HG03575 (cell line): ENCODE data around the gene EXOC7.

ENCODE experiments used
- ATAC-seq: cut with Tn5 transposase; IDR thresholded peaks from one replicate; pipeline ENCODE4 v1.9.1; 2021; ENCODE audit not compliant: unreplicated experiment, insufficient number of reproducible peaks, low FRiP score; ENCODE audit errors: extremely low read depth

EXOC7 gene

DNA sequence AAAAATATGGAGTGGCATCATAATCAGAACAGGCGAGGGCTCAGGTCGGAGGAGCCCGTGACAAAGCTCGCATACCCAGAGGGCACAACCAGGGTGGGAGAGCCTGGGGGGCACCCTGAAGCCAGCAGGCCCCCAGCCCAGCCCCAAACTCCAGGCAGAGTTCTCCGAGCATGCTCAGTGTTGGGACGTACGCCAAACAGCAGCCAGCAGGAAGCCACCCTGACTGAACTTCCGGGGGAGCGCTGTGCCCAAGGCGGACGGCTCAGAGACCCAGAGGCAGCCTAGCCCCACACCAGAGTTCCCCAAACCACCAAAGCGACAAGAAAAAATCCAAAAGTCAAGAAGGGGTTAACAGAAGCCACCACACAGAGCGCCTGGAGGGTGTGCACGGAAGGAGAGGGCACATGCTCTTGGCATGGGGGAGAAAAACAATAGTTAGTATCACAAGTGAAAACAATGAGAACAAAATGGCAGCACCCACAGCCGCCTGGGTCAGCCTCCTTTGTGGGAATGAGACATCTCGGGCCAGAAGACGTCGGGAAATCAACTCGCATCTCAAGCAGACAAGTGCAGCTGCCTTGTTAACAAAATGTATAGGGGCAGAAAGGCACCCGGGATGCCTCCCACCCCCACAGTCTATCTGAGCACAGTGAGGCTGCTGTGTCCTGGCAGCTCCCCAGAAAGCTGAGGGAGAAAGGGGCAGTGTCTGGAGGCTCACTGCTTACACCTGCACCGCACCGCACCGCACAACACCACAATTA is 11.9 kb downstream of the EXOC7 start:
- no peak for ATAC-seq

- ATAC-seq = no peak
Observed at GRCh38 chr17:76090517-76091129, 13.0 kb downstream of the EXOC7 start.

- no peak for ATAC-seq
Observed at GRCh38 chr17:76089680-76090516, 13.7 kb downstream of the EXOC7 start.

GRCh38 chr17:76088868-76089576 is 14.6 kb downstream of the EXOC7 start:
- no peak for ATAC-seq

- no peak for ATAC-seq
Observed at GRCh38 chr17:76088041-76088867, 15.3 kb downstream of the EXOC7 start.

DNA sequence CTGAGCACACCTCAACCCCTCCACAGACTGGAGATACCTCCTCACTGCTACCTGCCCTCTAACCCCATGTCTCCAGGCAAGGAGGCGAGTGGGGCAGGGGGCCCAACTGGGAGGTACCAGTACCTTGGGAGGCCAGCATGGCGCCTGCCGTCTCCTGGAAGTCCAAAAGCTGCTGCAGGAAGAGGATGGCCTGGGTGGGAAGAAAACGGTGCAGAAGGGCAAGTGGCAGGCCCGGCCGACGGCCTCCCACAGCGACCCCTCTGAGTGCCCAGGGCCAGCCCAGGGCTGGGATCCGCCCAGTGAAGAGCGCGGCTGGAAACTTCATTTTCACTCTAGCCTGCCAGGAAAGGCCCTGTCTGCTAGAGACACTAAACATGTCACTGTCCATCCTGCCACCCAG is 16.1 kb downstream of the EXOC7 start:
- ATAC-seq = no peak

DNA sequence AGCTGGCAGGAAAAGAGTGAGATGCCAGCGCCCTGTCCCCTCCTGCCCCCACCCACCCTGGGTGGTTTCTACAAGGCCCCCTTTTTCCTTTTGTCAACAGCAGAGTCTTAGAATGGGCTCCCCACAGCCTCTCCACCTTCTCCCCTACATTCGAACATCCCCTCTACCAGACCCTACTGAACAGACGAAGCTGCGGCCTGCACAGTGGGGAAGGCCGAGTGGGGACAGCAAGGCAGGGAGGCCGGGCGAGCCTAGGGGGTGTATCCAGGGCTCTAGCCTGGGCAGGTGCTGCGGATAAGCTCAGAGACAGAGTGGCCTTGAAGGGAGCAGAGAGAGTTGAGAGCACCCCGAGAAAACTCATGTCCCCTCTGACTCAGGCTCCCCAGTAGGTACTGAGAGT is 17.2 kb downstream of the EXOC7 start:
- no peak for ATAC-seq

GRCh38 chr17:76085731-76086366 is 17.7 kb downstream of the EXOC7 start:
- ATAC-seq = no peak

DNA sequence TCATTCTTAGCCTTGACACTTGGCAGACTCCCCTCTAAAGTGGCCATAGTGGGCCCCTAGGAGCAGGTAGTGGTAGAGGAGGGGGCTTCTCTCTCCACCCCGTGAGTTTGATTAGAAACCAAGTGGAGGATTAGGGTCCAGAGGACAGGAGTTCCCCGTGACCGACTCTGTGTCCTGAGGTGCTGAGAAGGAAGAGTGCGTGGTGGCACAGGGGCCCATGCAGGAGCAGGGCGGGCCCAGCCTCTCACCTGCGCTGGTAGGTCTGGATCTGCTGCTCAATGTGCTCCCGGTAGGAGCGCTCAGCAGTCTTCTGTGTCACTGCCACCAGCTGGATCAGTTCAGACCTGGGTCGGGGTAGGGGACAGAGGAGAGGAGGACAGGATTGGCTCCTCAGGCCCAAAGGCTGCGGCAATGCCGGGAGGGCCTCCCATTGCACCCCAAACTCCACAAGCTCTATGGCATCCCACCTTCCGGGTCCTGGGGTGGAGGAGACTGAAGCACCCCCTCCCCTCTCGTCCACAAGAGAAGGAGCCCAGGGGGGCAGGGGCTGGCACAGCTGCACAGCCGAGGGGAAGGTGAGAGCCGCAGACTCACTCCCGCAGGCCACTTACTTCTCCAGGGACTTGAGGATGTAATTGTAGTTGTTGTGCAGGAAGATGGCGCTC is 18.4 kb downstream of the EXOC7 start:
- no peak for ATAC-seq

DNA sequence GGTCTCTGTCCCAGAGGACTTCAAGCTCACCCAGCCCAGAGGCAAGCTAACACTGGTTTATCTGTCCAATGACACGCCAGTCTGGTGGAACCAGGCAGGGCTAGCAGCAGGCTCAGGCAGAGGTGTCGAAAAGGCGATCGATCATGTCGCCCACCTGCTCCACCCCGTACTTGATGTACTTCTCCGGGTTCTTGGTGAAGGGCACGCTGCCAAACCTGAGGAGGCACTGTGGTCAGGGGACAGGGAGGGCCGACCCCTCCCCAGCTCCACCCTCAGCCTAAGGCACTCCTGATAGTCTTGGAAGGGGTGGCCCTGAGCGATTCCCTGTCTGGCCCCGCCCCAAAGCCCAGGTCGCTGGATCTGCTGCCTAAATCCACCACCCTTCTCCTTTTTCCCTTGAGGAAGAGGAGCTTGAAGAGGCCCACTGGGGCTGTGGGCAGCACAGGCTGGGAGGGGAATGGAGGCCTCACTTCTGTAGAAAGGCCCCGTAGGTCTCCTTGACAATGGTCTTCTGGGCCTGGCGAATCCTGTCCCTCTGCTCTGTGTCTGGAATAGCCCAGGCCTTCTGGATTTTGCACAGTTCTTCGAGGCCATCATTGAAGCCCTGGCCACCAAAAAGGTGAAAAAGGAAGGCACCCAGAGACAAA is 19.9 kb downstream of the EXOC7 start:
- no peak for ATAC-seq

GRCh38 chr17:76082326-76083251 is 21.0 kb downstream of the EXOC7 start:
- no peak for ATAC-seq

DNA sequence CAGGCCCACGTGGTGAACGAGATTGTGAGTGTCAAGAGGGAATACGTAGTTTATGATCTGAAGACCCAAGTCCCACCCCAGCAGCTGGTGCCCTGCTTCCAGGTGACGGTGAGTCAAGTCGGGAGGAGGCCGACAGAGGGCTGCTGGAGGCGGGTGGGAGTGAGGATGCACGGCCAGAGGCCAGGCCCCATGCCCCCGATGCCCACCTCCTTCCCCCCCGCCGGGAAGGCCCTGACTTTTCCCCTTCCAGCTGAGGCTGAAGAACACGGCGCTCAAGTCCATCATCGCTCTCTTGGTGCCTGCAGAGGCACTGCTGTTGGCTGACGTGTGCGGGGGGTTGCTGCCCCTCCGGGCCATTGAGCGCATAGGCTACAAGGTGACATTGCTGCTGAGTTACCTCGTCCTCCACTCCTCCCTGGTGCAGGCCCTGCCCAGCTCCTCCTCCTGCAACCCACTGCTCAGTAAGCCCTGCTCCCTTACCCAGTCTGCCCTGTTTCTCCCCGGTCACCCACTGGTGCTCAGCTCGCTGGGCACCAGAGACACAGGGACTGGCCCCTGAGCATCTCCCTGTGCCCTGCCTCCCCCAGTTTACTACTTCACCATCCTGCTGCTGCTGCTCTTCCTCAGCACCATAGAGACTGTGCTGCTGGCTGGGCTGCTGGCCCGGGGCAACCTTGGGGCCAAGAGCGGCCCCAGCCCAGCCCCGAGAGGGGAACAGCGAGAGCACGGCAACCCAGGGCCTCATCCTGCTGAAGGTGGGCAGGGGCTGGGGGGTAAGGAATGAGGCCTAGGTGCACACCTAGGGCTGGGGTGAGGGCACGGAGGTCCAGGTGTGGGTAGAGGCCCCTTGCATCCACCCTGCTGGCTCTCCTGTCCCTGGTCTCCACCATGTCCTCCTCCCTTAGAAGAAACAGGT is 22.0 kb downstream of the EXOC7 start:
- ATAC-seq = no peak

DNA sequence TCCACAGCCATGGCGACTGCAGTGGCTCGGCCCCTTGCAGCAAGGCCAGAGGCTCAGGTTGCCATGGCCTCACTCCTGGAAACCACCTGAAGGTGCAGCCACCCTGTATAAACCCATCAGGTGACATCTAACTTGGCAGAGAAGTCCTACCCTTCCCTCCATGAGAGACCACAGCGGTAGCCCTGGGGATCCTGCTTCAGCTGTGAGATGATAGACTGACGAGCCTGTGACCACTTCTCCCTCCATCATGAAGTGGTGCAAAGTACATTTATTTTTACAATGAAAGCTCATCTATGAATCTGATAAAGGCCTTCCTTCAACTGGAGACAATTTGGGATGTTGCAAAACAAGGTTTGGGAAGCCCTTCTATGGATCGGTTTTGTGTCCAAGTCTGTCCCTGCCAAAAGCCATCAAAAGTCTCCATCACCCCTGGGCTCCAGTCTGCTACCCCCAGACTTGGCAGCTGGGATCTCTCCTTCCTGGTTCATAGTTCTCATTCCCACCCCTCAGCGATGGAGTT is 22.8 kb downstream of the EXOC7 start:
- no peak for ATAC-seq

GRCh38 chr17:76079956-76080767 is 23.4 kb downstream of the EXOC7 start:
- ATAC-seq = no peak
